GM12872 (cell line): ENCODE results near the gene TRRAP.

Experiments
- TF ChIP-seq, protein P1 (sequence below): IDR thresholded peaks from 3 replicates; pipeline ENCODE4 v1.5.1; 2011; ENCODE audit warnings: low read depth, mild to moderate bottlenecking, low read length, moderate library complexity; ENCODE audit not compliant: insufficient read depth

The TRRAP gene

DNA sequence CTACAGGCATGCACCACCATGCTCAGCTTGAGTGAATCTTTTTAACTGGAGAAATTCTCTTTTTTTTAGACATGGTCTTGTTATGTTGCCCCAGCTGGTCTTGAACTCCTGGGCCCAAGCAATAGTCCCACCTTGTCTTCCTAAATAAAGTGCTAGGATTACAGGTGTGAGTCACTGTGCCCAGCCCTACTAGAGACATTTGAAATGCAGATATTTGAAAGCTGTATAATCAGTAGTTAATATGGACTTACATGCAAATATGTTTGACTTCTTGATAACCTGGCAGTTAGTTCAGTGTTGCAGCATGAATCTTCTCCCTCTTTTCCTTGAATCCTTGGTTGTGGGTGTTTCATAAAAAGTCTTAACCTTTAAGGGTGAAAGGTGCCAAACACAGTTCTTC is 8.7 kb downstream of the TRRAP start:
- TF ChIP-seq, protein P1, sequence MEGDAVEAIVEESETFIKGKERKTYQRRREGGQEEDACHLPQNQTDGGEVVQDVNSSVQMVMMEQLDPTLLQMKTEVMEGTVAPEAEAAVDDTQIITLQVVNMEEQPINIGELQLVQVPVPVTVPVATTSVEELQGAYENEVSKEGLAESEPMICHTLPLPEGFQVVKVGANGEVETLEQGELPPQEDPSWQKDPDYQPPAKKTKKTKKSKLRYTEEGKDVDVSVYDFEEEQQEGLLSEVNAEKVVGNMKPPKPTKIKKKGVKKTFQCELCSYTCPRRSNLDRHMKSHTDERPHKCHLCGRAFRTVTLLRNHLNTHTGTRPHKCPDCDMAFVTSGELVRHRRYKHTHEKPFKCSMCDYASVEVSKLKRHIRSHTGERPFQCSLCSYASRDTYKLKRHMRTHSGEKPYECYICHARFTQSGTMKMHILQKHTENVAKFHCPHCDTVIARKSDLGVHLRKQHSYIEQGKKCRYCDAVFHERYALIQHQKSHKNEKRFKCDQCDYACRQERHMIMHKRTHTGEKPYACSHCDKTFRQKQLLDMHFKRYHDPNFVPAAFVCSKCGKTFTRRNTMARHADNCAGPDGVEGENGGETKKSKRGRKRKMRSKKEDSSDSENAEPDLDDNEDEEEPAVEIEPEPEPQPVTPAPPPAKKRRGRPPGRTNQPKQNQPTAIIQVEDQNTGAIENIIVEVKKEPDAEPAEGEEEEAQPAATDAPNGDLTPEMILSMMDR, result no peak

DNA sequence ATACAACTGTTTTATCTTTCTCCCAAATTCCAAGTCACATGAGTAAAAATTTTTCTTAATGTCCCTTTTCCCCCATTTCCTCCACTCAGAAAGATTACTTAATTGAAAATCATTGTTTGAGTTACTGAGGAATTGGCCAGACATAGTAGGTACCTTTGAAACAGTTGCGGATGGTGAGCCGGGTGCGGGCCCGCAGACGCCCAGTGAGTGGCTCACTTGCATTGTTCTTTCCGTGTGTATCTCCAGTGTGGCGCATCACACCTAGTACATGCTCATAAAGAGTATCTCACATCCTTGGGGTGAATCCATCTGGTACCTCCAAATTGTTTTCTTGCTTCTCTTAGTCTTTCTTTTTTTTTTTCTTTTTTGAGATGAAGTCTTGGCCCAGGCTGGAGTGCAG is 14.3 kb downstream of the TRRAP start:
- TF ChIP-seq, protein P1, result no peak

DNA sequence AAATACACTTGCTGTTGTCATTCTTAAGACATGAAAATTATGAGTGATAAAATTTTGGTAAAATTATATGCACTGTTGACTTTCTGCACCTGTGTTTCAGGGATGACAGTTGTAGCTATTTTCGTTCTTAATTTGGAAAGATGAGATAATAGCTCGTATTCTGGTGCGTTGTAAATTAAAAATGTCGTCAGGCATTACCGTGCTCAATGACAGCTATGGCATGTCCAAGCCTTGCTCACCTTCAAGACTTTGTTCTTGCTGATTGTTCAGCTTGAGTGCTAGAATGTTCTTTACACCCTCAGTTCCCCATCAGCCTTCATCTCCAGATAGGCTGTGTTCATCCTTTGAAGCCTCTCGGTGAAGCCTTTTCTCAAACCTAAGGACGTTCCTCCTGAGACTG is 21.5 kb downstream of the TRRAP start:
- TF ChIP-seq, protein P1, result no peak

DNA sequence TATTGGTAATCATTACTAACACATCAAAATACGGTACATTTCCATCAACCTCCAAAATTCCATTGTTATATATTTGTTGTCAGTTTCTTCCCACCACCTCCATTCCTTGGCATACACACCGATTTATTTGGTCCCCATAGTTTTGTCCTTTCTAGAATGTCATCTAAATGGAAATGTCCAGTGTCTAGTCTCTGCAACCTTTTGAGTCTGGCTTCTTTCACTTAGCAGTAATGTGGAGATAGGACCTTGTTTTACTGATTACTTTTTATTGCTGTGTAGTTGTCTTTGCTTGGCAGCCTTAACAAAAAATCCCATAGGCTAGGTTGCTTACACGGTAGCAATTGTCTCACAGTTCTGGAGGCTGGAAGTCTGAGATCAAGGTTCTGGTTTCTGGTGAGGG is 22.5 kb downstream of the TRRAP start:
- TF ChIP-seq, protein P1, result no peak

DNA sequence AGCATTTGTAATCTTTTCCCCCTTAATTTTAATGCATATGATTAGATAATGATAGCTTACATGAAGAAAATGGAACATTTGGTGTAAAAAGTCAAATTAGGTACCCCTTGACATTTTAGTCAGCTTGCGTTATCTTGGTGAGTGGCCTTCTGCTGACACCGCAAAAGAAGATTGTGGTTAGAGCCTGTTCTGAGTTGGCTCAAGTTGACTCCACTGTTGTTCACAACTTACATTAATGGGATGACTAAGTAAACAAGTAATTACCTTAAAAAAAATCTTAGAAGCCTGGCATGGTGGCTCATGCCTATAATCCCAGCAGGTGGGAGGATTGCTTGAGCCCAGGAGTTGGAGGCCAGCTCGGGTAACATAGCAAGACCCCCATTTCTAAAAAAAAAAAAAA is 24.2 kb downstream of the TRRAP start:
- TF ChIP-seq, protein P1, result no peak

DNA sequence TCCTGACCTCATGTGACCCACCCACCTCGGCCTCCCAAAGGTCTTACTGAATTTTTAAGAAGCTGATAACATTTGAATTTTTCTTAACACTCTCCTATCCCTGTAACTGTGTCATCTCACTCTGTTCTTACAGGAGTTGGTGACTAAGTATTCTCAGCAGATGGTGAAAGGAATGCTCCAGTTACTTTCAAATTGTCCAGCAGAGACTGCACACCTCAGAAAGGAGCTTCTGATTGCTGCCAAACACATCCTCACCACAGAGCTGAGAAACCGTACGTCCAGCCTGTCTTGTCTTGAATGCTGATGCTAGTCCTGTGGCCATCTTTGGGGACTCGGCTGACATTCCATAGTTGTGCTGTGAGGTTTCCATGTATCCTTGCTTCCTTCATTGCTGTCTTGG is 24.9 kb downstream of the TRRAP start:
- TF ChIP-seq, protein P1, result no peak

DNA sequence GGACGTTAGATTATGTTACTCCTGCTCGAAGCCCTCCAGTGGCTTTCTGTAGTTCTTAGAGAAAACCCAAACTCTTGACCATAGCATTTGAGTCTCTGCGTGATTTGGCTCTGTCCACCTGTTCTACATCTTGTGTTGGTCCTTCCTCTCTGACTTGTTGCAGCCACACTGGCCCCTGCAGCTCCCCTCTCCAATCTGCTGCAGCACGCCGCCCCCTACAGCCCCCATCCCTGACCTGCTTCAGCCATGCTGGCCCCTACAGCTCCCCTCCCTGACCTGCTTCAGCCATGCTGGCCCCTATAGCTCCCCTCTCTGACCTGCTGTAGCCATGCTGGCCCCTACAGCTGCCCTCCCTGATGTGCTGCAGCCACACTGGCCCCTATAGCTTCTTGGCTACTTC is 29.2 kb downstream of the TRRAP start:
- TF ChIP-seq, protein P1, result no peak

DNA sequence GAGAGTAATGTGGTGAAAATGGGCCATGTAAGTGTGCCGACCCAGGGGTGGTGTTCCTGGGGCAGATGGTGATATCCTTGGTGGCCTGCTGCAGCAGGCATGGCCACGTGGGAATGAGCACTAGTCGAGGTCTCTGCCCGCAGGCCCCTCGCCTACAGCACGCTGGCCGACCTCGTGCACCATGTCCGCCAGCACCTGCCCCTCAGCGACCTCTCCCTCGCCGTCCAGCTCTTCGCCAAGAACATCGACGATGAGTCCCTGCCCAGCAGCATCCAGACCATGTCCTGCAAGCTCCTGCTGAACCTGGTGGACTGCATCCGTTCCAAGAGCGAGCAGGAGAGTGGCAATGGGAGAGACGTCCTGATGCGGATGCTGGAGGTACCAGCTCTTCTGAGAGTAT is 30.3 kb downstream of the TRRAP start:
- TF ChIP-seq, protein P1, result no peak
